Mammary epithelial cell (primary cell): Measurements from ENCODE around the gene PTPRM.

Source experiments
- EZH2 ChIP-seq: IDR thresholded peaks from 2 replicates; pipeline ENCODE4 v1.6.1; 2012; ENCODE audit warnings: low read length, inconsistent platforms, borderline replicate concordance
- TF ChIP-seq, protein P1 (sequence below), 2 donors: IDR thresholded peaks in 1 of 2; conservative IDR thresholded peaks in 1 of 2; 2 replicates each; pipeline ENCODE4 v1.5.1; 2011 to 2012; ENCODE audit warnings: inconsistent platforms in 2 of 2, low read length in 2 of 2, mild to moderate bottlenecking in 2 of 2, control low read depth in 1 of 2, low read depth in 1 of 2; ENCODE audit not compliant: insufficient read depth in 1 of 2; ENCODE audit errors: extremely low read depth in 1 of 2

DNA sequence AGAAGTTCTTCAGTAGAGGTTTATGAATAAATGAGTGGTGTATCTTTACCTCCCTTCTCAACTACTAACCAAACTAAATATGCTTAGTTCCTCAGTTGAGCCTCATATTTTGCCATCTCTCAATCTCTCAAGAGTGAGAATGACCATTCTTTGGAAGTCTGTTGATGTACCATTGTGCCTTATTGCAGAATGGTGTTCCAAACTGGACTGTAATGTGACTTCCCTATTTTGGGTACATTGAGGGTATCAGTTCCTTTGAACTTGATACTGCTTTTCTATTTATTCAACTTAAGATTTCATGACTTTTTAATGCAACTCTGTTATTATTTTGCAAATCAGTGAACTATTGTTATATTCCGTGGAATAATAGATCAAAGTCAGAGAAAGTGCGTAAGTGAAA, 159.4 kb downstream of the PTPRM start:
- TF ChIP-seq, protein P1, sequence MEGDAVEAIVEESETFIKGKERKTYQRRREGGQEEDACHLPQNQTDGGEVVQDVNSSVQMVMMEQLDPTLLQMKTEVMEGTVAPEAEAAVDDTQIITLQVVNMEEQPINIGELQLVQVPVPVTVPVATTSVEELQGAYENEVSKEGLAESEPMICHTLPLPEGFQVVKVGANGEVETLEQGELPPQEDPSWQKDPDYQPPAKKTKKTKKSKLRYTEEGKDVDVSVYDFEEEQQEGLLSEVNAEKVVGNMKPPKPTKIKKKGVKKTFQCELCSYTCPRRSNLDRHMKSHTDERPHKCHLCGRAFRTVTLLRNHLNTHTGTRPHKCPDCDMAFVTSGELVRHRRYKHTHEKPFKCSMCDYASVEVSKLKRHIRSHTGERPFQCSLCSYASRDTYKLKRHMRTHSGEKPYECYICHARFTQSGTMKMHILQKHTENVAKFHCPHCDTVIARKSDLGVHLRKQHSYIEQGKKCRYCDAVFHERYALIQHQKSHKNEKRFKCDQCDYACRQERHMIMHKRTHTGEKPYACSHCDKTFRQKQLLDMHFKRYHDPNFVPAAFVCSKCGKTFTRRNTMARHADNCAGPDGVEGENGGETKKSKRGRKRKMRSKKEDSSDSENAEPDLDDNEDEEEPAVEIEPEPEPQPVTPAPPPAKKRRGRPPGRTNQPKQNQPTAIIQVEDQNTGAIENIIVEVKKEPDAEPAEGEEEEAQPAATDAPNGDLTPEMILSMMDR (conservative IDR thresholded peaks at IDR 0.05 in 1 of 2, IDR thresholded peaks at IDR 0.05 in 1 of 2; ENCODE audit: extremely low read depth in 1 of 2, insufficient read depth in 1 of 2, low read depth in 1 of 2, low read length in 2 of 2), result no peak
- no peak for TF ChIP-seq EZH2
